Mesenteric fat pad (tissue), 1 donor: Measurements from ENCODE around the gene BAIAP2L2. TPM values are rescaled to one million over a fixed set of nuclear protein-coding genes. Genes with fewer than 3 reads are reported as not detected.
"Not testable (repeated sequence)": the region's sequence is repeated elsewhere in the genome, so short reads cannot be mapped to it uniquely, and the experiment has no call there.

Experiments
- DNase-seq: peaks from one replicate; pipeline ENCODE4 v3.0.0-alpha.2; 2020; ENCODE audit warnings: low spot score
- total RNA-seq: library from RNA; stranded (reverse); fragmentation: NEBNext Ultra II Directional; extraction: Animal tissue kit (Norgen Biotek cat#: 25700); gene quantifications from one replicate; pipeline ENCODE4 v1.2.1, GENCODE V29; 2021
- donor health status: DM: yes; HTN: yes; CAD: no.

BAIAP2L2 gene
- total RNA-seq, 1 donor from 2014 or later: 1.8 TPM

DNA sequence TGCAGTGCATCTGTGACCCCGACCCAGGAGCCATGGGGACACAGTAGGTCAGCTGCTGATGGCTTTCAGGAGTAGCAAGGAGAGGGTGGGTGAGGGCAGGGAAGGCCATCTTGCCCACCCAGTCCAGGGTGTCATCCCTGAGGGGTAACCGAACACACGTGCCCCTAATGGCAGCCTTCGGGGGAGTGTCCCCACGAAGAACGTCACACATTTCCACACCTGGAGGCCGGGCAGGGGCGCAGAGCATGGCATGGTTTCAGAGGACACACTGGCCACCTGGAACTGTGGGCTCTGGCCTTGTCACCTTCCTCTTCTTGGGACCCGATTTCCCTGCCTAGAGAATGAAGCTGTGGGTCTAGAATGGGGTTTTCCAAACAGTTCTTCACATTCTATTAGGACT is 19.4 kb upstream of the BAIAP2L2 start:
- no peak for DNase-seq

DNA sequence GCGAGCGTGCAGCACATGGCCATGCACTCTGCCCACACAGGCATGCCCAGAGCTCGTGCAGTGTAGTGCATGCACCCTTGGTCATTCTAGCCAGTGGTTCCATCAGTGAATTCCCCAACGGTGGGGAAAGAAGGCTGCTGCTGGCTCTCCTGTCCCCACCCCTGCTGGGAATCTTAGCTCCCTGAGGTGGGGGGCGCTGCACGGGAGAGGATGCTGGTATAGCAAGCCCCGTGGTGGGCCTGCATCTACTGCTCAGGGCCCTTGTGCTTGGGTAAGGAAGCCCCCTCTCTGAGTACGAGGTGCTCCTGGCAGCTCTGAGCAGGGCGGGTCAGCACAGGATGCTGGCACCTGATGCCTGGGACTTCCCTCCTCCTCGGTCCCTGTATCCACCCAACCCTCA is 18.5 kb upstream of the BAIAP2L2 start:
- no peak for DNase-seq

DNA sequence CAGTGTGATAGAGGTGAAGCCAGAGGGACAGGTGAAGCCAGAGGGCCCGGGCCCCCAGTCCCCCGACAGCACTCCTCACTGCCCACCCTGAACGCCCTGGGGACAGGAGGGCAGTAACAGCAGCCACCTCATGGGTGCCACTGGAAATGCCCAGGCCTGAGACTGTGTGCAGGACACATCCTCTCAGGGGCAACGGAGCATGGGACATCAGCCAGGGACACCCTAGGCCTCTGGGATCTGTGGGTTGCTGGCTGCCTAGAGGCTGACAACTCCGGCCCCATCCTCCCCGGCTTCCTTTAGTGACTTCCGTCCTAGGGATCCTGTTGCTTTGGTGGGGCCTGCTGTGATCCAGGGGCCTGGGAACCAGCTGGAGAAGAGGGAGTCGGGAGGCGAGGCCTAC is 17.4 kb upstream of the BAIAP2L2 start:
- no peak for DNase-seq

DNA sequence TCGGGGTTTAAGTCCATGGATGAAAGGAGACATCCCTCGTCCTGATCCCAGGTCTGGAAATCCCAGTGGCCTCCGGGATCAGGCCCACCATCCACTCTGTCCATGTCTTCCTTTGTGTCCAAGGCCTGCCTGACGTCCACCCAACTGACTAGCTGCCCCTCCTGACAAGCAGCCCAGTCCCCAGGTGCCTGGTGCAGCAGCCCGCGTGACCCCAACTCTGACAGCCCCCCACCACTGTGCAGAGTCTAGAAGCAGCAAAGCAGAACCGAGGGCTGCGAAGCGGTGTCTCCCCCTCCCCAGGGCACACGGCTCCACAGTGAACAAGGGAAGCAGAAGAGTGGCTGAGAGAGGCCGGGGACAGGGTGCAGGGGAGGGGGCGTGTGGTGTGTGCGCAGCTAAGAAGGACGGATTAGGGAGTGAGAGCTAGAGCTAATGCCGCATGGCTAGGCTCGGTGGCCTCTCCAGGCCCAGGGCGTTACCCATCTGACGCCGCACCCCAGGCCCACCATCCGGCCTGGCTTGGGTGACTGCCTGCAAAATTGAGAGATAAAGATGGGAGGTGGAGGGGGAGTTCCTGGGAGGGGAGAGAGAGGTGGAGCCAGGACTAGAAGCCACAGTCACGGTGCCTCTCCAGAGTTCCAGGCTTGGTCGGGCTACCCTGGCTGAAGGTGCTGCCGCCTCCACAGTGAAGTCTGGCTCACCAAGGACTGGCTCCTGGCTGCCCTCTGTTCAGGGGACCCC is 16.6 kb upstream of the BAIAP2L2 start:
- no peak for DNase-seq

DNA sequence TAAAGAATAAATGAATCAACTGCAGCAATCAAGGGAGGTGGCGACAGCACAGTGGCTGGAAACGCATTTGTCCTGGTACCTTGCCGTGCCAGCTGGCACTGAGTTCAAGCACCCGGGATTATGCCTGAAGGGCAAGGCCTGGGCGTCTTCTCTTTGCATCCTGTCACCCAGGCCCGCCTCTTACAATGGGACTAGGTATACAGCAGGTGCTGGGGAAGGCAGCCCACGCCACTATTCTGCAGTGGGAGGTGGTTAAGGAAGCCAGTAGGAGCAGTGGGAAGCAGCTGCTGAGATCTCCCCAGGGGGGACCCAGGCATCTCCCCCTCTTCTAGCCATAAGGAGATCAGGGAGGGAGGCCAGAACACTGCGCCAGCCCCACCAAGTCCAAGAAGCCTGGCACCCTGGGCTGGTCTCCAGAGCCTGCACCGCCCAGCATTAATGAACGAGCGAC is 15.3 kb upstream of the BAIAP2L2 start:
- no peak for DNase-seq

DNA sequence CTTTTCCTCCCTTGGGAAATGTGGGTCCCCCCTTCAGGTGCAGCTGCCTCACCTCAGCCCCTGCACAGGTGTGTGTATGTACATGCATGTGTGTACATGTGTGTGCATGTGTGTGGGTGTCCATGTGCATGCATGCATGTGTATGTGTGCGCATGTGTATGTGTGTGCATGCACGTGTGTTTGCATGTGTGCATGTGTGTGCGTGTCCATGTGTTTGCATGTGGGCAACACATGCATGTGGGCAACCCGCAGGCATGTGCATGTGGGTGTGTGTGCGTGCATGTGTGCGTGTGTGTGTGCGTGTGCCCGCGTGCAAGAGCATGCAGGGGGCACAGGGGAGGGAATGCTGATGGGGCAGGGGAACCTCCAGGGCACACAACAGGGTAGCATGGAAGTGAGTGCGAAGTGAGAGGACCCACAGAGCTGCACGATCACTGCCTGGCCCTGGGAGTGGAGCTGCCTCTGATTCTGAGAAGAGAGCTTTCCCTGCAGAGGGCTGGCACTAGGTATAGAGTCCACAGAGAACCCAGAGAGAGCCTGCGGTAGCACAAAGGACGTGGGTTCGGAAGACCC is 14.6 kb upstream of the BAIAP2L2 start:
- no peak for DNase-seq

DNA sequence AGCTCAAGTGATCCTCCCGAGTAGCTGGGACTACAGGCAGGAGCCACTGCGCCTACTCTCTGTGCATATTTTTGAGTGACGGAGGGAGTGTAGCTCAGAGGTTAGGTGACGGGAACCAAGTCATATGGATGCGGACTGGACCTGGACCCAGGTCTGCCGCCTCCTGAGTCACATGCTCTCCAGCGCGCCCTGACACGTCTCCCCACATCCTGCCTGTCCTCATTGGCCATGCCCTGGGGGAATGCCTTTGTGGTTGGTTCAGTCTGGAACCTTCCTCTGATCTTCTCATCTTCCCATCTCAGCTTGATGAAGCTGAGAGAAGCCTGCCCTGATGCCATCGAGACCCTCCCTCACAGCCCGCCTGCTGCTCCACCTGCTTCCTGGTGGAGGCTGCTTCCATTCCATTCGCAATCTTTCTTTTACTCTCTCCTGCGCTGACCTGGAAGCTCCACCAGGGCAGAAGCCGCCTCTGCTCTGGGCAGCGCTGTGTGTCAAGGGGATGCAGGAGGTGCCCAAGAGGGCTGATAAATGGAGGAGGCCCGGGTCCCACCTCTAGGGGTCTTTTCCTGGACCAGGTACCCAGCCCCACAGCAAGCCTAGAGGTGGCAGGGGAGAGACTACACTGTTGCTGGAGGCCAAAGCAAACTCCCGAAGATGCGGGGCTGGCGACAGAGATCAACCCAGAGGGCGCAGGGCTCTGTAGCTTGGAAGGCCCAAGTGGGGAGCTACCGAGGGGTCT is 13.9 kb upstream of the BAIAP2L2 start:
- no peak for DNase-seq

DNA sequence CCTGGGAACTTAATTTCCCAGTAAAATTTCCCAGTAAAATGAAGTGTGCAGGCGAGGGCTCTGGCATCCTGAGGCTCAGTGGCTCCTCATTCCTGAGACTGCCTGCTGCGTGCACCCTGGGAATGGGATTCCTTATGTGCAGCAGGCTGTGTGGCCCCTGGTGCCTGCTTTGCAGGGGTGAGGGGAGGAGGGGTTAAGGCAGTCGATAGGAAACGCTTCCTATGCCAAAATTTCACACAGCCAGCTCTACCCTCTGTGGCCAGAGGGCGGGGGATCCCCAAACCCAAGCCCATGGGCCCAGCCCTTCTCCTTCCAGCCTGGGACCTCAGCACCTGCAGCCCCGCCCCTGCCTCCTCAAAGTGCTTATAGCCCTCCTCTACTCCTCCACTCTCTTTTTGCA is 12.1 kb upstream of the BAIAP2L2 start:
- no peak for DNase-seq

DNA sequence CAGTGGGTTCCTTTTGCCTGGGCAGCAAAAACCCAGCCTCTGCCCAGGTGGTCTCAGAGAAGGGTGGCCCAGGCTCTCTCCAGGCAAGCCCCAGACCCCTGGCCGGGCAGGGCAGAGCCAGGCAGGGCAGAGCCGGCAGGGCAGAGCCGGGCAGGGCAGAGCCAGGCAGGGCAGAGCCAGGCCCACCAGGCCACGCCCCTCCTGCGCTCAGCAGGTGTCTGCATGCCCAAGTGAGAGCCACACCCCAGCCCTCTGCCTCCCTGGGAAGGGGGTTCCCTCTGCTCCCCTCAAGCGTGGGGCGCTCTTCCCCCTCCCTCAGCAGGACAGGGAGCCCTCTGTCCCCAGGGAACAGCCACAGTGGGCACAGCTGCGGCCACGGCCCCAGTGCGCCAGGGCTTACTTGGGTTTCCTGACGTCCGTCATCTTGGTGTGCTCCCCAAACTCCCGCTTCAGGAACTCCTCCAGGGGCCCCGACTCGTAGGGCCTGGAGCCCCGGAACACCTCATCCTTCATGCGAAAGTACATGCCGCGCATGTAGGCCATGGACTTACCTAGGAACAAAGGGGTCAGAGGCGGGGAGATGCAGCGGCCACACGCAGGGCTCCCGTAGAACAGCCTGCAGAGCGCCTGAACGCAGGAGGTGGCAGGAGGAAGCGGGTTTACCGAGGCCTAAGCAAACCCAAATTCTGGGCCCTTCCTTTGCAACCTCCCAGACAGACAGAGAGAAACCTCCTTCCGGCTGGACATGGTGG is 10.1 kb upstream of the BAIAP2L2 start:
- no peak for DNase-seq

DNA sequence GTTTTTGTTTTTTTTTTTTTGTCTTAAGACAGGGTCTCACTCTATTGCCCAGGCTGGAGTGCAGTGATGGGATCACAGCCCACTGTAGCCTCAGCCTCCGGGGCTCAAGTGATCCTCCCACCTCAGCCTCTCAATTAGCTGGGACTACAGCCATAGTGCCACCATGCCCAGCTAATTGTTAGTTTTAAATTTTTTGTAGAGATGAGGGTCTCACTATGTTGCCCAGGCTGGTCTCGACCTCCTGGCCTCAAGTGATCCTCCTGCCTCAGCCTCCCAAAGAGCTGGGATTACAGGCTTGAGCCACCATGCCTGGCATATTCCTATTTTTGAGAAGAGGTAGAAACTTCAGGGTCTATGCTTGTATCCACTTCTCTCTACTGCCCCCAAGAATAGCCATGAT is 8.3 kb upstream of the BAIAP2L2 start:
- DNase-seq: not testable (repeated sequence)

DNA sequence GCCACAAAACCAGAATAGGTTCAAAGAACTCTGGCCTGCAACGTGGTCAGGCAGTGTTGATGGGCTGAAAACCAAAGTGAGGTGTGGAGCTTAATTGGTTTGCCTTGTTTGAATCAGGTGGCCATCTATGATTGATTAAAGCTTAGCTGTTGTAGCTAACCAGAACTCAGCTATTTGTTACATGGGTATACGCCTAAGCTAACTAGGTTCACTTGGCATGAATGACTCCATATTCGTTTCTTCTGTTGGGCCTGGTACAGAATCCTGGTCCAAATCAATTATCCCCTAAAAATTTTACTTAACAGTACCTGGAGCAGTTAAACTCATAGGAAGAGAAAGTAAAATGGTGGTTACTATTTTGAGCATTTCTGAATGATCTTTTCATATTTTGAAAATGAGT is 7.7 kb upstream of the BAIAP2L2 start:
- DNase-seq: no peak

DNA sequence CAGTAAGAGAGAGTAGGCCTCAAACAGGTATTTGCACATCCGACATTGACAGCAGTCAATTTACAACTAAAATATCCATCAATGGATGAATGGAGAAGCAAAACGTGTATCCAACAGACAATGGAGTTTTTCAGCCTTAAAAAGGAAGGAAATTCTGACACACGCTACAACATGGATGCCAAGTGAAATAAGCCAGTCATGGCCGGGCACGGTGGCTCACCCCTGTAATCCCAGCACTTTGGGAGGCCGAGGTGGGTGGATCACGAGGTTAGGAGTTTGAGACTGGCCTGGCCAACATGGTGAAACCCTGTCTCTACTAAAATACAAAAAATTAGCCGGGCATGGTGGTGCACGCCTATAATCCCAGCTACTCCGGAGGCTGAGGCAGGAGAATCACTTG is 7.1 kb upstream of the BAIAP2L2 start:
- not testable (repeated sequence) for DNase-seq

DNA sequence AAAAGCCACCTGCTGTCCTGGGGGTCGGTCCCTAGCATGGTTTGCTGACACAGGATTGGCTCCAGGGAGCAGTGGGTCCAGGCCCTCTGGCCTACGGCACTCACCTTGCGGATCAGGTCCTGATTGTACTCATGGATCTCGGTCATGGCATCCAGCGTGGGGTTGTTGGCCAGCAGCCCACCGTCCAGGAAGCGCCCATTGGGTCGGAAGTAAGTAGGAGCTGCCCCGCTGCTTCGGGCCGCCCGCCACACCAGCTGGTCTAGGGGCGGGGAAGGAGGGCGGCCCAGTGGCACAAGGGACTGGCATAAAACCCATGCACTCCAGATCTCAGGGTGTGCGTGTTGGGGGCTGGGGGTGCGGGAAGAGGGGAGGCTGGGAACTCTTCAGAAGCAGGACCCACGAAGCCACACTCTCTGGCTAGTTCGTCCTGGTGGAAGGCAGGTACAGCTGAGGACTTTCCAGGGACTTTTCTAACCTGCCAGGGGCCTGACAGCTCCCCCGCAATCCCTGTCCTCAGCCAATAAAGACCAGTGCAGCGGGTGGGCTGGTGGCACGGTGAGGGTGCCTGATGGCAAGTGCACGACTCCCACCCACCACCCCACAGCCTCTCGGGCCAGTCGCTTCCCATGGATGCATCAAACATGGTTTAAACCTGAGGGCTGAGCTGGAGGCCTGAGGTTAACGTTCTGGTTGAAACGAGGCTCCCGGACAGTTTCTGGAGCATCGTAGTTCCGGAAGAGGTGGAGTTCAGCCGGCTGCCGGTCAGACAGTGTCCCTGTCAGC is 5.1 kb upstream of the BAIAP2L2 start:
- DNase-seq: no peak

DNA sequence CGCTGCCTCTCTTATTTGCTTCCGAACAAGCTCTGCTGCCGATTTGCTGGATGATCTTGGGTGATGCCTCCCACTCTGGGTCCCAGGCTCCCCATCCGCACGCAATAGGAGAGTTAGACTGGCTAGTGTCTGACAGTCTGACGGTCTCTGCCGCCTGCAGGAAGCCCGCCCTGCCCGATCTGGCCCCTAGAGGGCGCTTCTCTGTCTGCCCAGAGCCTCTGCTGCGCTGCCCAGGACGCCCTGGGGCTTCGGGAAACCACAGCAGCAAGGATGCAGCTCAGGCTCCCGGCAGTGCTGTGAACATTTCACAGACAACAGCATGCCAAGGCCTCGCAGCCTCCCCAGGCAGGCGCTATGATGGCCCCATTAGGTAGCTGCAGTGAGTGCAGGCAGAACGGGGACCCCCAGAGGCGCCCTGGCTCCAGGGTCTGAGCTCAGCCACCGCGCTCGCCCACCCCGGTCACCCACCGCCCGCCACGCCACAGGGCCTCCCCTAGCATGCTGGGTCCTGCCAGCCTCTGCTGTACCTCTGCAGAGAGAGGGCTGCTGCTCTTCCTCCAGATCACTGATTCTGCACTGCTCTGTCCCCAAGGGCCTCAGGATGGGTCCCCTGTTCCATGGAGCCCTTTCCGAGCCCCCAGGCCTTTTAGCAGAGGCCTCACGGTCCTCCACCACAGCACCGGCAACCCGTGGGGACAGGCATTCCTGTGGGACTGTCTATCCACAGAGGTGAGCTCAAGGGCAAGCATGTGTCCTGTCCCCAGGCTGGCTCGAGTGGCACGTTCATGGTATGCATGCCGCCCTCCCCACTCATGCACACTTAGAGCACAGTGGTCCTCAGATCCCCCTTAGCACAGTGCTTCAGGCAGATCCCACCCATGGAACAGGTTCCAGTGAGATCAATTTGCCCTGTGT is 4.3 kb upstream of the BAIAP2L2 start:
- peak; percentile 94 for DNase-seq

DNA sequence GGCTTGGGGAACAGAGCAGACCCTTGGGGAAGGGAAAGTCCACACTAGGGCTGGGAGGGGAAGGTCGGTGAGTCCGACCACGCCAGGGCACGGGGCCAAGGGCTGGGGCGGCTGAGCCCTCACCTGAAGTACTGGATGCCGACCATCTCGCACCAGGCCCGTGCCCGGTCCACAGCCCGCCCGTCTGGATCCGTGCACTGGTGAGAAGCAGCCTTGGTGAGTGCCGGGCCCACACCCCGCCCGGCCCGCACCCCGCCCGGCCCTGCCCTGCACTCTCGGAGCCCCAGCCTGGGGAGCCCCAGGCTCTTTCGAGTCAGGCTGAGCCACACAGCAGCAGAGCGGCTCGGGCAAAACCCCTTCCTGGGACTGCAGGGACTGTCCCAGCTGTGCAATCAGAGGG is 1.9 kb upstream of the BAIAP2L2 start:
- no peak for DNase-seq

DNA sequence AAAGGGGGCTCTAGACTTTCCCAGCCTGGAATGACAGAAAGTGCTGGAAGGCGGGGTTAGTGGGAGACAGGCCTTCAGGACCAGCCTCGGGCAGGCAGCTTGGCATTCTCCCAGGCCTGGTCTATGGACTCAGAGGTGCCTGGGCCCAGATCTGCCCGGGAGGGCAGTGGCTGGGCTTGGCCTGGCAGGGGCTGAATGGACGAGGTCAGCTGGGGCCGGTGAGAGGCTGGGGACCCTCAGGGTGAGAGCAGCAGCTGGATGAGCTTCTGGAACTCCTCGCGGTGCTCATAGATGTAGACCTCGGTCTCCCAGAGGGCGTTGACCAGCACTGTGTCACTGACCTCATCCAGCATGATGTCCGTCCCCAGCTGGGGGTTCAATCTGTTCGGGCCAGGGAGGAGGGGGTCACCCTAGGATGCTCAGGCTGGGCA is 1.5 kb upstream of the BAIAP2L2 start:
- DNase-seq: no peak

DNA sequence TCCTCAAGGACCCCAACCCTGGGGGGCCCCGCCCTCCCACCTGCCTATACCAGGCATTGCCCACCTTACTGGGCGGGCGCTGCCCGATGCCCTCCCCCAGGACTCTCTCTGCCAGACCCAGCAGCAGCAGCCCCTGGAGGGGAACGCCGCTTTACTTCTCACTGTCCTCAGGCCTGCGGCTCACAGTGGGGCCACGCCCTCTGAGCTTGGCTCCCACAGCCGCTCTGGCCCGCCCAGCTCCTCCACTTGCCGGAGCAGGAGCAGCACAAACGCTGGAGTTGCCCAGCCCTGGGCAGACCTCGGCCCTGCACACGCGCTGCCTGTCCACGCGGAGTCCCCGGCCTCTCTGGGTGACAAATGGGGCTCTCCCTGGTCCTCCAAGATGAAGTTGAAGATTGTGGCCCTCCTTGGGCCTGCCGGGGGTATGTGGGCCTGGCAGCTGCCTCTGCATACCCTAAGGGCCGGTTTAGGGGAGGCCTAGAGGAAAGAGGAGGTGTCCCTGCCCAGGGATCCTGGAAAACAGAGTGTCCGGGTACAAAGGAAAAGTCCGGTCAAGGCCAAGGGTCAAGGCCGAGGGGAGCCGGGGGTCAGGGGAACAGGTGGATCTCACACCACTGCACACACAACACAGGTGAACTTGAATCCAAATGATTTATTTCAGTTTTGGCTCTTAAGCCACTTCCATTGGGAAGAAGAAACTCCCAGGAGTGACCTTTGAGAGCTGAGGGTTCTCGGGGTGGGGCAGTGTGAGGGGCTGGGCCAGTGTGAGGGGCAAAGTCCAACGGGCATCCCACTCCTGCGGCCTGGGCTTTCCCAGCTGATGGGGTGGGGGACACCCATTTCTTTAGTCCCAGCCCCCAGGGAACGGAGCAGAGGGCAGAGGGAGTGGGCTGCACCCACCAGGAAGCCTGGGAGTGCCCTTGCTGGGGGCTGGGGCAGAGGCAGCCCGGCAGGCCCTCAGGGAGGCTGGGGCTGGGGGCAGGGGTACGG is 674 bp upstream of the BAIAP2L2 start:
- DNase-seq: peak; percentile 90

DNA sequence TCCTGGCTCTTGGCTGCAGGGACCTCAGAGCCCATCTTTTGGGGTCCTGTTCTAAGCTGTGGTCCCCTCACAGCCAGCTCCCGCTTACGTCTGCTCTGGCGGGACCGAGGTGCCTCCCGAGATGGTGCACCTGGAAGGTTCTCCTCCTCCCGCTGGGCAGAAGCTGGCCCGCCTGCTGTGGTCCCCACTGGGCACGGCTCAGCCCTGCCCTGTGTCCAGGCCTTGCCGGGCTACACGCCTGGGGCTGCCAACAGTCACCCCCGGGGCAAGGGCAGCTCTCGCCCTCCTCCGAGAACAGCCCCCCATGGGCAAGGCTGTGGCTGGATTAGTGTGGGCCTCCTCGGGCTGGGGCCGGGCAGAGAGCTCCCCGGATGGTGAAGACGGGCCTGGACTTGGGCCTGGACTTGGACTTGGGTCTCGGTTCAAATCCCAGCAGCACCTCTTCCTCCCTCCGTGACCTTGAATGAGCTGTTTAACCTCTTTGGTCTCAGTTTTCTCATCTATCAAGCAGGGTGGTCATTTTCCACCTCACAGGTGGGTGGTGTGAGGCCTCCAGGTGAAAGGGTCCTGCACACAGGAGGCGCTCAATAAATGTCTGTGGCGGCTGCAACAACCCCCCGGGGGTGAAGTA is 998 bp downstream of the BAIAP2L2 start:
- DNase-seq: no peak
